Measurements from ENCODE around the gene CDR2. TPM values are rescaled to one million over a fixed set of nuclear protein-coding genes. Genes with fewer than 3 reads are reported as not detected.
"Not testable (repeated sequence)": the region's sequence is repeated elsewhere in the genome, so short reads cannot be mapped to it uniquely, and the experiment has no call there.

Gene CDR2
- total RNA-seq, 1 experiment from 2014 or later, result 32.7 TPM

DNA sequence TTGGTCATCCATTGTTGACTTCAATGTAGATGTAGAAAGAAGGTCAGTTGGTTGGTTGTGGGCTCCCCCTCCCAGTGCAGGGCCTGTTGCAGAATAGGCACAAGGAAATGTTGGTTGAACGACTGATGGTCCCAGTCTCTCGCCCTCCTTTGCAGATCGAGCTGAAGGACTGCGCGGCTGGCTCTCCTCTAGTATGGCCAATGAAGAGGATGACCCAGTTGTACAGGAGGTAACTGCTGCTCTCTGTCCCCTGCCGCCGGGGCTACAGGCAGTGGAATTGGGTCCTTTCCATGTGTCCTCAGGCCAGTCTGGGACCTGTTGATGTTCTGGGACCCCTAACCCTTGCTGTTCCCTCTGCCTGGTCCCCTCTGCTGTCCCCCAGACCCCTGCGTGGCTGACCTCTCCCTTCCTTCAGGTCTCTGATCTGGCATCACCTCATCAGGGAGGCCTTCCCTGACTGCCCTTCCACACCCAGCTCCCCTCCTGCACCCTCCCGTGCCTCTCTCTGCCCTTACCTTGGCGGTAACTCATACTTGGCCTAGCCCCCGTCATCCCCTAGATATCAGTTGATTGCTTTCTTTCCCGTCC is 71.5 kb downstream of the CDR2 start:
- H3K36me3 ChIP-seq (replicated peaks; ENCODE audit: control insufficient read depth, insufficient read depth, low read length), result peaks cover 16% of the 10 kb centered on the region
- no peaks in the 10 kb centered on the region for H3K27me3 ChIP-seq (ENCODE audit: control insufficient read depth, insufficient read depth, low read length)
- no peak overlapping the region for H3K4me3 ChIP-seq (ENCODE audit: insufficient read depth, low read depth, low read length)
- DNase-seq, result peak; percentile 11

DNA sequence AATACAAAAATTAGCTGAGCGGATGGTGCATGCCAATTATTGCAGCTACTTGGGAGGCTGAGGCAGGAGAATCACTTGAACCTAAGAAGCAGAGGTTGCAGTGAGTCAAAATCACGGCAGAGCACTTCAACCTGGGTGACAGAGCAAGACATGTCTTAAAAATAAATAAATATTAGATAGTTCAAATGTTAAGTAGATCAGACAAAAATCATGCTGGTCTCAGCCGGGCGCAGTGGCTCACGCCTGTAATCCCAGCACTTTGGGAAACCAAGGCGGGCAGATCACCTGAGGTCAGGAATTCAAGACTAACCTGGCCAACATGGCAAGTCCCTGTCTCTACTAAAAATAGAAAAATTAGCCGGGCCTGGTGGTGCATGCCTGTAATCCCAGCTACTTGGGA is 73.0 kb downstream of the CDR2 start:
- peaks cover 12% of the 10 kb centered on the region for H3K36me3 ChIP-seq (replicated peaks; ENCODE audit: control insufficient read depth, insufficient read depth, low read length)
- H3K27me3 ChIP-seq (ENCODE audit: control insufficient read depth, insufficient read depth, low read length); H3K4me3 ChIP-seq (ENCODE audit: insufficient read depth, low read depth, low read length); DNase-seq: not testable (repeated sequence)

GRCh38 chr16:22300427-22301071 is 73.9 kb downstream of the CDR2 start:
- DNase-seq, result peak; percentile 83
- Histone ChIP-seq H3K27me3 (ENCODE audit: control insufficient read depth, insufficient read depth, low read length) (no peaks in the 10 kb centered on the region), H3K4me3 (ENCODE audit: insufficient read depth, low read depth, low read length) (no peak overlapping the region), H3K36me3 (replicated peaks; ENCODE audit: control insufficient read depth, insufficient read depth, low read length) (peaks cover 12% of the 10 kb centered on the region)

DNA sequence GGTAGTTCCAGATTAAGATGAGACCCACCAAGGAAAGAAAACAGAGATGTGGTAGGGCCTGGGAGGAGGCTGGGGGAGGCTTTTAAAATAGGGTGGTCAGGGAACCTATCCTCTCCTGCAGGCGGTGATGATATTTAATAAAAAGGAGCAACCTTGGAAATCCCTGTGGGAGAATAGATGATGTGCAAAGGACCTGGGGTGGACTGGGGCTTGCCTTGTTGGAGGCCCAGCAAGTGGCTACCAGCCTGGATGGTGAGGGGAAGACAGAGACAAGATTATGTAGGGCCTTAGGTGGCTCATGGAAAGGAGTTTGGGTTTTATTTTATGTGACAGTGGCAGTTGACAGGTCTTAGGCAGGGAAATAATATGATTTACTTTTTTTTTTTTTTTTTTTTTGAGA is 75.4 kb downstream of the CDR2 start:
- H3K27me3 ChIP-seq (ENCODE audit: control insufficient read depth, insufficient read depth, low read length), result no peaks in the 10 kb centered on the region
- no peak overlapping the region for H3K4me3 ChIP-seq (ENCODE audit: insufficient read depth, low read depth, low read length)
- no peak for DNase-seq
- H3K36me3 ChIP-seq (replicated peaks; ENCODE audit: control insufficient read depth, insufficient read depth, low read length), result peaks cover 9% of the 10 kb centered on the region

DNA sequence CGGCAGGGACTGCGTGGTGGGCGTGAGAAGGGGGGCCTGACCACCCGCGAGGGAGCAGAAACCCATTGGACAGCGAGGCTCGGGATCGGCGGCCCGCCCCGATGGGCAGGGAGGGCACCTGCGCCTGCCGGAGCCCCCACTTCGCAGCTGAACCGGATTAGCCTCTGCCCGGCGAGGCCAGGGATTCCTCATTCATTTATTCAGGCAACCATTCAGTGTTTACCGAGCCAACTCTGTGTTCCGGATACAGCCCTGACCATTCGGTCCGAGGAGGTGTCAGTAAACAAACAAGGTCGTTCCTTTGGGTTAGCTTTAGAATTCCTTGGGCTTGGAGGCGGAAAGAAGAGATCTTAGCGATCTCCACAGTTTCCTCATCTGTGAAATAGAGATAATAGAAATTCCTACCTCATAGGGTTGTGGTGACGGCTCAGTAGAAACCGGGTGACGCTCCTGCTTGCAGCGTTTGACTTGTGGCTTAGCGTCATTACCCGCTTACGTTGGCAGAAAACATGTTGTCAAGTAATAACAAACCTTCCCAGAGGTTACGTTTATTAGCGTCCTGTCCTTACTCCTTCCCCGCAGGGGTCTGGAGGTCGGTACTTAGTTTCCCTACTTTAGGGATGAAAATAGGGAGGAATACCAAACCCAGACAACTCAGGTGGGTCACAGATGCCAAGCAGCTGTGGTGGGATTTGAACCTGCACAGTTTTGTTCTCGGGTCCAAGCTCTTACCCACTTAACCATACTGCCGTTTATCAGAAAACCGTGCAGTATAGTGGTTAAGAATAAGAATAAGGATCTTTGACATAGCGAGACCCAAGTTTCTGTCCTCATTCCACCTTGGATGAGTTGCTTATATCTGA is 76.3 kb downstream of the CDR2 start:
- H3K36me3 ChIP-seq (replicated peaks; ENCODE audit: control insufficient read depth, insufficient read depth, low read length), result peaks cover 9% of the 10 kb centered on the region
- H3K27me3 ChIP-seq (ENCODE audit: control insufficient read depth, insufficient read depth, low read length), result no peaks in the 10 kb centered on the region
- peak; percentile 74 for DNase-seq
- H3K4me3 ChIP-seq (ENCODE audit: insufficient read depth, low read depth, low read length), result peak overlapping the region; percentile 96

DNA sequence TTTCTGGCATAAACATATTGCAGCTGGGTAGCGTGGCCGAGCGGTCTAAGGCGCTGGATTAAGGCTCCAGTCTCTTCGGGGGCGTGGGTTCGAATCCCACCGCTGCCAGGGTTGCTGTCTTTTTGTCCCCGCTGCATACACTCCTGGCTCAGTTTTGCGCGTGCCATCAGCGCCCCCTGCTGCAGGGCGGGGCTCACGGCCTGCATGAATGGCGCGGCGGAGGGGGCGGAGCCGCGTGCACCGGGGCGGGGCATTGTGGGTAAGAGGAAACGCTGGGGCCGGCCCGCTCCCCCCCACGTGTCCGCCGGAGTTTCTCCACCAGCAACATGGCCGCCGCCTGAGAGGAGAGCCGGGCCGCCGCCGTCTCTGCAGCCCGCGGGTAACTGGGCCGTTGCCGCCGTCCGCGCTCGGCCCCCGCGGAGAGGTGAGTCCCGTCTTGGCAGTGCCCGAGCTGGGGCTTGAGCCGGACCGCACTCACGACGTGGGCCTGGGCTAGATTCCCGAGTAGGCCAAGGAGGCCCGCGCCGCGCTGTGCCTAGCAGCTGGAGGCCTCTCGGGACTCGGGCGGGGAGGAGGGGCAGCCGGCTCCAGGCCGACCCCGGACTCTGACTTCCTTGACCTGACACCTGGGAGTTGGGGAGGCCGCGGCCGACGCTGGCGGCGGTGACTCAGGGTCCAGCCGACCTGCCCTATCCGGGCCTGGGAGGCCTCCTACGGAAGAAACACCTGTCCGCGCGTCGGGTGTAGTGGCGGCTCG is 77.1 kb downstream of the CDR2 start, which contains the start of gene POLR3E:
Gene POLR3E (plus strand): TSS at position 296 of the 757 bp plus-strand sequence. CDS start 5,560 bp downstream, outside the sequence.
- peaks cover 5% of the 10 kb centered on the region for H3K36me3 ChIP-seq (replicated peaks; ENCODE audit: control insufficient read depth, insufficient read depth, low read length)
- DNase-seq, result peak; percentile 98
- H3K27me3 ChIP-seq (ENCODE audit: control insufficient read depth, insufficient read depth, low read length), result no peaks in the 10 kb centered on the region

GRCh38 chr16:22296225-22297113 is 78.0 kb downstream of the CDR2 start:
- H3K27me3 ChIP-seq (ENCODE audit: control insufficient read depth, insufficient read depth, low read length), result no peaks in the 10 kb centered on the region
- peak; percentile 71 for DNase-seq
- H3K36me3 ChIP-seq (replicated peaks; ENCODE audit: control insufficient read depth, insufficient read depth, low read length), result no peaks in the 10 kb centered on the region
- peak overlapping the region; percentile 51 for H3K4me3 ChIP-seq (ENCODE audit: insufficient read depth, low read depth, low read length)

More for the DNA sequence above, 77.1 kb downstream of the CDR2 start, which contains the start of gene POLR3E:
- peak within 1 kb of the TSS; percentile 96 for H3K4me3 ChIP-seq (ENCODE audit: insufficient read depth, low read depth, low read length)

Other genes starting within 250 kb of the CDR2 start
- gene SDR42E2, start 212.1 kb downstream of the CDR2 start, total RNA-seq (2014; rRNA removed; shearing (Covaris generic)), result 0.04 TPM in 1 of 2 replicates, not detected in the other
- 13.3 and 15.2 TPM in 2 replicates for gene EEF2K, start 168.3 kb downstream of the CDR2 start, total RNA-seq (2014; rRNA removed; shearing (Covaris generic))
- 91.5 and 99.6 TPM in 2 replicates for gene POLR3E, start 77.2 kb downstream of the CDR2 start, total RNA-seq (2014; rRNA removed; shearing (Covaris generic))
- 24.6 and 27.6 TPM in 2 replicates for gene NPIPB5, start 136.3 kb upstream of the CDR2 start, total RNA-seq (2014; rRNA removed; shearing (Covaris generic))